Natural killer cell (primary cell): ENCODE results near the gene VWA7. TPM values are rescaled to one million over a fixed set of nuclear protein-coding genes. Genes with fewer than 3 reads are reported as not detected.

Experiments used
- ATAC-seq, 3 donors: fragments of 150-1000 bp in 2 of 3; fragments of 200-7000 bp in 1 of 3; cut with Tn5 transposase; 1 replicate in 1 of 3; 2 replicates in 2 of 3; pipeline ENCODE4 v1.10.0; 2021; ENCODE audit warnings: mild to moderate bottlenecking in 2 of 3, moderate library complexity in 2 of 3
- DNase-seq, 2 donors: peaks; one replicate each; pipeline versions ENCODE4 v3.0.0 to v3.0.0-alpha.2; 2013 to 2021; ENCODE audit warnings: mixed read lengths in 1 of 2
- H3K27ac ChIP-seq: one replicate; pipeline ENCODE4 v1.5.1; 2013; ENCODE audit warnings: mild to moderate bottlenecking, low read length
- H3K27me3 ChIP-seq: one replicate; pipeline ENCODE4 v1.6.1; 2013; ENCODE audit warnings: low read length; ENCODE audit not compliant: control insufficient read depth, insufficient read depth
- H3K36me3 ChIP-seq: one replicate; pipeline ENCODE4 v1.6.1; 2013; ENCODE audit warnings: low read length; ENCODE audit not compliant: control insufficient read depth, insufficient read depth
- H3K4me1 ChIP-seq: one replicate; pipeline ENCODE4 v1.6.1; 2013; ENCODE audit warnings: low read length; ENCODE audit not compliant: control insufficient read depth, insufficient read depth
- H3K4me3 ChIP-seq: one replicate; pipeline ENCODE4 v1.5.1; 2013; ENCODE audit warnings: low read length
- H3K9me3 ChIP-seq: one replicate; pipeline ENCODE4 v1.6.1; 2013; ENCODE audit warnings: low read length; ENCODE audit not compliant: control insufficient read depth, insufficient read depth
- H3K27ac Mint-ChIP-seq, 2 donors: one replicate each; pipeline ENCODE4 v1.8.0; 2022; ENCODE audit warnings: mild to moderate bottlenecking in 2 of 2, mixed read lengths in 2 of 2, moderate library complexity in 1 of 2
- H3K27me3 Mint-ChIP-seq, 2 donors: one replicate each; pipeline ENCODE4 v1.8.0; 2022; ENCODE audit warnings: low read depth in 2 of 2, mixed read lengths in 2 of 2
- H3K36me3 Mint-ChIP-seq: one replicate; pipeline ENCODE4 v1.8.0; 2022; ENCODE audit warnings: mixed read lengths
- H3K4me1 Mint-ChIP-seq, 2 donors: one replicate each; pipeline ENCODE4 v1.8.0; 2022; ENCODE audit warnings: mixed read lengths in 2 of 2
- H3K4me3 Mint-ChIP-seq: one replicate; pipeline ENCODE4 v1.8.0; 2022; ENCODE audit warnings: mild to moderate bottlenecking, moderate library complexity, mixed read lengths
- H3K9me3 Mint-ChIP-seq, 2 donors: one replicate each; pipeline ENCODE4 v1.8.0; 2022; ENCODE audit warnings: mixed read lengths in 2 of 2
- CTCF ChIP-seq: fragments of 200-600 bp; IDR thresholded peaks from one replicate; pipeline ENCODE4 v1.8.0; 2022; ENCODE audit warnings: antibody characterized with exemption
- WGBS: methylation state at CpG from one replicate; pipeline ENCODE4 v1.1.7; 2013; ENCODE audit warnings: missing lambda C conversion rate; ENCODE audit not compliant: insufficient coverage; 5-methylcytosine and 5-hydroxymethylcytosine counted together
- intact Hi-C: fragments of 100-400 bp; cut with micrococcal nuclease; formaldehyde crosslinking; loops from one replicate; pipeline ENCODE4 v1.14.2; 2022
- total RNA-seq, 4 donors: library from RNA; stranded (reverse); fragments of 120-200 nt in 1 of 4; gene quantifications; one replicate each; pipeline versions ENCODE4 v1.2.3 to v1.2.4, GENCODE V29; 2013 to 2022

Gene VWA7
- total RNA-seq, 3 donors from 2014 or later (not counting 1 experiment from before 2014, with no cell fraction given): 2.4 to 4.7 (median 3.2) TPM

GRCh38 chr6:31728767-31729514 is 48.2 kb downstream of the VWA7 start, which contains the start of gene DDAH2:
TSS of gene DDAH2 (minus strand) at chr6:31729299. CDS start at chr6:31729161, 138 bp downstream.
- H3K4me1 Mint-ChIP-seq: peaks cover 56 to 70% of the 10 kb centered on the region in 2 donors
- peaks cover 62% of the 10 kb centered on the region for H3K4me1 ChIP-seq
- peak within 1 kb of the TSS; percentile 75 for H3K4me3 ChIP-seq
- peaks cover 45% of the 10 kb centered on the region for H3K36me3 ChIP-seq
- no peak for TF ChIP-seq CTCF
- no peaks in the 10 kb centered on the region for H3K9me3 Mint-ChIP-seq
- no peaks in the 10 kb centered on the region for H3K9me3 ChIP-seq
- H3K27me3 Mint-ChIP-seq: no peaks in the 10 kb centered on the region
- peak within 1 kb of the TSS; percentile 97 for H3K4me3 Mint-ChIP-seq
- no peak for DNase-seq
- peak within 1 kb of the TSS; percentile 64 for H3K27ac ChIP-seq
- peaks cover 16% of the 10 kb centered on the region for H3K36me3 Mint-ChIP-seq
- peak within 1 kb of the TSS; percentile 90 to 91 for H3K27ac Mint-ChIP-seq
- WGBS: 37% methylated on average over 31 of the region's 36 CpGs
- intact Hi-C loops: loop anchor here (1.0 kb wide), 1 partner anchor 40 kb away; no protein-coding TSS in a partner anchor
- ATAC-seq: peak; percentile 20 to 36 (median 23)
- H3K27me3 ChIP-seq: no peaks in the 10 kb centered on the region

GRCh38 chr6:31727717-31728671 is 49.1 kb downstream of the VWA7 start:
- H3K4me1 Mint-ChIP-seq: peaks cover 56 to 70% of the 10 kb centered on the region in 2 donors
- TF ChIP-seq CTCF: no peak
- H3K4me1 ChIP-seq: peaks cover 62% of the 10 kb centered on the region

GRCh38 chr6:31727034-31727716 is 50.0 kb downstream of the VWA7 start:
- intact Hi-C loops: no loop called here
- no peaks in the 10 kb centered on the region for H3K27me3 ChIP-seq
- H3K9me3 Mint-ChIP-seq: no peaks in the 10 kb centered on the region
- peak overlapping the region; percentile 83 to 91 for H3K27ac Mint-ChIP-seq
- no peaks in the 10 kb centered on the region for H3K9me3 ChIP-seq
- H3K36me3 ChIP-seq: peaks cover 29% of the 10 kb centered on the region
- H3K4me3 ChIP-seq: no peak overlapping the region
- peak; percentile 15 to 62 (median 20) for ATAC-seq
- no peak for DNase-seq
- H3K4me1 ChIP-seq: peaks cover 63% of the 10 kb centered on the region
- H3K27ac ChIP-seq: peak overlapping the region; percentile 63
- H3K4me3 Mint-ChIP-seq: peak overlapping the region; percentile 79
- no peak for TF ChIP-seq CTCF
- H3K27me3 Mint-ChIP-seq: no peaks in the 10 kb centered on the region
- H3K4me1 Mint-ChIP-seq: peaks cover 55 to 71% of the 10 kb centered on the region in 2 donors
- WGBS: 47% methylated on average over 7 of the region's 7 CpGs
- peaks cover 16% of the 10 kb centered on the region for H3K36me3 Mint-ChIP-seq

More at GRCh38 chr6:31727717-31728671, 49.1 kb downstream of the VWA7 start:
- WGBS: 86% methylated on average over 41 of the region's 41 CpGs
- no peaks in the 10 kb centered on the region for H3K27me3 Mint-ChIP-seq
- Histone ChIP-seq H3K36me3 (peaks cover 36% of the 10 kb centered on the region), H3K4me3 (no peak overlapping the region), H3K27me3 (no peaks in the 10 kb centered on the region), H3K9me3 (no peaks in the 10 kb centered on the region), H3K27ac (peak overlapping the region; percentile 63)
- peaks cover 16% of the 10 kb centered on the region for H3K36me3 Mint-ChIP-seq
- intact Hi-C loops: no loop called here
- peak overlapping the region; percentile 97 for H3K4me3 Mint-ChIP-seq
- DNase-seq (peak in 1 of 2 donors; percentile 42), ATAC-seq (peak in 1 of 3 donors; percentile 18)
- H3K9me3 Mint-ChIP-seq: no peaks in the 10 kb centered on the region
- peak overlapping the region; percentile 90 to 91 for H3K27ac Mint-ChIP-seq
